Osteocyte (in vitro differentiated cells): Measurements from ENCODE around the gene FGD4. TPM values are rescaled to one million over a fixed set of nuclear protein-coding genes. Genes with fewer than 3 reads are reported as not detected.

Experiments used
- DNase-seq: peaks from one replicate; pipeline ENCODE4 v3.0.0; 2021; ENCODE audit warnings: mixed read lengths; ENCODE audit not compliant: unreplicated experiment; ENCODE audit errors: extremely low spot score
- H3K27ac Mint-ChIP-seq: one replicate; pipeline ENCODE4 v1.8.0; 2021; ENCODE audit warnings: mild to moderate bottlenecking, mixed read lengths; ENCODE audit not compliant: unreplicated experiment
- H3K27me3 Mint-ChIP-seq: one replicate; pipeline ENCODE4 v1.8.0; 2021; ENCODE audit warnings: mixed read lengths; ENCODE audit not compliant: unreplicated experiment
- H3K36me3 Mint-ChIP-seq: one replicate; pipeline ENCODE4 v1.8.0; 2021; ENCODE audit warnings: mixed read lengths; ENCODE audit not compliant: unreplicated experiment
- H3K4me1 Mint-ChIP-seq: one replicate; pipeline ENCODE4 v1.8.0; 2021; ENCODE audit warnings: mixed read lengths; ENCODE audit not compliant: unreplicated experiment
- H3K4me3 Mint-ChIP-seq: one replicate; pipeline ENCODE4 v1.8.0; 2021; ENCODE audit warnings: mild to moderate bottlenecking, moderate library complexity, mixed read lengths; ENCODE audit not compliant: unreplicated experiment
- H3K9me3 Mint-ChIP-seq: one replicate; pipeline ENCODE4 v1.8.0; 2021; ENCODE audit warnings: mixed read lengths; ENCODE audit not compliant: unreplicated experiment
- total RNA-seq: library from RNA; stranded (reverse); gene quantifications from 2 replicates; pipeline ENCODE4 v1.2.1, GENCODE V29; 2021
- TF ChIP-seq, protein P1 (sequence below): fragments of 200-600 bp; sonication (generic); IDR thresholded peaks from 2 replicates; pipeline ENCODE4 v1.5.0; 2021; ENCODE audit warnings: antibody characterized with exemption, mild to moderate bottlenecking, moderate library complexity

FGD4 gene
- total RNA-seq, 1 donor from 2014 or later = 8.0 TPM

DNA sequence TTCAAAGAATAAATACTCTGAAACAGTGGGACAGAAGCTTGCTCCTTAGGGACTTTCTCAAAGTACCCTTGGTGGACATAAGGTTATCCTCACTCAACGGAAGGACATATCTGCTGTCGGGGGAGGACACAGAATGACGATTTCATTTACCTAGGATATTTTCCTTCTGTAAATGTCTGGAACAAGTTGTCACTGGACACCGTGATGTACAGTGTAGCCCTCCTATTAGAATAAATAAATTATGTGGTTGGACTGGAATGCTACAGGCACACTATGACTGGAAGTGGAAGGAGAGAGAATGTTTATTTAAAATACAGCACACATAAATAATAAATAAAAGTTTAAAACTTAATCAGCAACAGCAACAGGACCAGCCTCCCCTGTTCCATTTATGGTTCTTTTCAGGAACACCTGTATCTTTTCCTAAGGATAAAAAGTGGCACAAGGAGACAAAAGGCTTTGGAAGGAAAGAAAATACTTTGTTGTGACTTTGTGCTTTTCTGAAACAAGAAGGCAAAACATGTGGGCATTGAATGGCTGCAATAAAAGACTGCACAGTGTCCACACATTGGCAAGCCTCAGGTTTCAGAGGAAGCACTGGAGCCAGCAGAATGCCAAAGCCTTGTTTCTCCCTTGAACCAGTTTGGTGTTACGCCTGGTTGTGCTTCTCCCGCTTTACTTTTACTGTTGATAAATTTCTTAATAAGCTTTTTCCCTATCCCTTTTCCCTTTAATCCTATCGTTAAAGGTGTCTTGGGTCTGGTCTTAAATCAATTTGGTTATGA, 36.8 kb downstream of the FGD4 start:
- H3K36me3 Mint-ChIP-seq = no peaks in the 10 kb centered on the region
- H3K27me3 Mint-ChIP-seq = no peaks in the 10 kb centered on the region
- H3K4me1 Mint-ChIP-seq = peaks cover 19% of the 10 kb centered on the region
- no peaks in the 10 kb centered on the region for H3K9me3 Mint-ChIP-seq
- H3K27ac Mint-ChIP-seq = no peak overlapping the region
- H3K4me3 Mint-ChIP-seq = no peak overlapping the region
- DNase-seq = no peak
- TF ChIP-seq, protein P1, sequence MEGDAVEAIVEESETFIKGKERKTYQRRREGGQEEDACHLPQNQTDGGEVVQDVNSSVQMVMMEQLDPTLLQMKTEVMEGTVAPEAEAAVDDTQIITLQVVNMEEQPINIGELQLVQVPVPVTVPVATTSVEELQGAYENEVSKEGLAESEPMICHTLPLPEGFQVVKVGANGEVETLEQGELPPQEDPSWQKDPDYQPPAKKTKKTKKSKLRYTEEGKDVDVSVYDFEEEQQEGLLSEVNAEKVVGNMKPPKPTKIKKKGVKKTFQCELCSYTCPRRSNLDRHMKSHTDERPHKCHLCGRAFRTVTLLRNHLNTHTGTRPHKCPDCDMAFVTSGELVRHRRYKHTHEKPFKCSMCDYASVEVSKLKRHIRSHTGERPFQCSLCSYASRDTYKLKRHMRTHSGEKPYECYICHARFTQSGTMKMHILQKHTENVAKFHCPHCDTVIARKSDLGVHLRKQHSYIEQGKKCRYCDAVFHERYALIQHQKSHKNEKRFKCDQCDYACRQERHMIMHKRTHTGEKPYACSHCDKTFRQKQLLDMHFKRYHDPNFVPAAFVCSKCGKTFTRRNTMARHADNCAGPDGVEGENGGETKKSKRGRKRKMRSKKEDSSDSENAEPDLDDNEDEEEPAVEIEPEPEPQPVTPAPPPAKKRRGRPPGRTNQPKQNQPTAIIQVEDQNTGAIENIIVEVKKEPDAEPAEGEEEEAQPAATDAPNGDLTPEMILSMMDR = no peak

GRCh38 chr12:32437095-32437515, 37.7 kb downstream of the FGD4 start:
- no peaks in the 10 kb centered on the region for H3K27me3 Mint-ChIP-seq
- DNase-seq = no peak
- no peaks in the 10 kb centered on the region for H3K36me3 Mint-ChIP-seq
- H3K9me3 Mint-ChIP-seq = no peaks in the 10 kb centered on the region
- peaks cover 19% of the 10 kb centered on the region for H3K4me1 Mint-ChIP-seq
- TF ChIP-seq, protein P1 = no peak
- H3K4me3 Mint-ChIP-seq = no peak overlapping the region
- no peak overlapping the region for H3K27ac Mint-ChIP-seq

GRCh38 chr12:32440120-32440865, 40.9 kb downstream of the FGD4 start:
- Mint-ChIP-seq H3K27me3 (no peaks in the 10 kb centered on the region), H3K4me3 (no peak overlapping the region), H3K4me1 (peaks cover 20% of the 10 kb centered on the region), H3K27ac (no peak overlapping the region), H3K9me3 (no peaks in the 10 kb centered on the region), H3K36me3 (no peaks in the 10 kb centered on the region)
- TF ChIP-seq, protein P1 = no peak
- no peak for DNase-seq

DNA sequence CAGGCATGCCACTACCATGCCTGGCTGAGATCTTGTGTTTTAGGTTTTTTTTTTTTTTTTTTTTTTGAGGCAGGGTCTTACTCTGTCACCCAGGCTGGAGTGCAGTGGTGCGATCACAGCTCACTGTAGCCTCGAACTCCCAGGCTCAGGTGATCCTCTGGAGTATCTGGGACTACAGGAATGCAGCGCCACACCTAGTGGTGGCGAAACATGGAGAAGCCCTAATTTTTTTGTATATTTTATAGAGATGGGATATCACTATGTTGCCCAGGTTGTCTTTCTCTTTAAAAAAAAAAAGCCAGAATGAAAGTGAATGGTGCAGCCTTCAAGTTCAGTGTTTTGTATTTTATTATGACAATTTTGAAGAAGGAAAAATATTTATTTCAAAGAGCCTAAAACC, 44.1 kb downstream of the FGD4 start:
- Mint-ChIP-seq H3K36me3 (no peaks in the 10 kb centered on the region), H3K4me3 (no peak overlapping the region), H3K27ac (no peak overlapping the region), H3K9me3 (no peaks in the 10 kb centered on the region), H3K4me1 (peaks cover 3% of the 10 kb centered on the region), H3K27me3 (no peaks in the 10 kb centered on the region)
- TF ChIP-seq, protein P1 = no peak
- no peak for DNase-seq

GRCh38 chr12:32444895-32445294, 45.5 kb downstream of the FGD4 start:
- H3K27ac Mint-ChIP-seq = no peak overlapping the region
- no peak for DNase-seq

More at GRCh38 chr12:32444895-32445294, 45.5 kb downstream of the FGD4 start:
- Mint-ChIP-seq H3K36me3 (no peaks in the 10 kb centered on the region), H3K27me3 (no peaks in the 10 kb centered on the region), H3K9me3 (no peaks in the 10 kb centered on the region), H3K4me3 (no peak overlapping the region), H3K4me1 (peaks cover 3% of the 10 kb centered on the region)
- TF ChIP-seq, protein P1 = no peak
